HEK293T (cell line): ENCODE data around the gene BCAR3.

Source experiments
- FOXA1 ChIP-seq: fragments of 450-650 bp; IDR thresholded peaks from 2 replicates; pipeline ENCODE4 v1.6.1; 2016; ENCODE audit warnings: mild to moderate bottlenecking
- FOXK2 ChIP-seq: fragments of 450-650 bp; IDR thresholded peaks from 2 replicates; pipeline ENCODE4 v1.6.1; 2016; ENCODE audit warnings: mild to moderate bottlenecking
- FOXM1 ChIP-seq: fragments of 450-650 bp; IDR thresholded peaks from 2 replicates; pipeline ENCODE4 v1.6.1; 2017; ENCODE audit warnings: mild to moderate bottlenecking, borderline replicate concordance
- SP1 ChIP-seq: fragments of 450-650 bp; IDR thresholded peaks from 2 replicates; pipeline ENCODE4 v1.6.1; 2017
- SUZ12 ChIP-seq: fragments of 450-650 bp; IDR thresholded peaks from 2 replicates; pipeline ENCODE4 v1.6.1; 2016; ENCODE audit warnings: mild to moderate bottlenecking
- TF ChIP-seq, protein P1 (sequence below): fragments of 450-650 bp; IDR thresholded peaks from 2 replicates; pipeline ENCODE4 v1.6.1; 2016

DNA sequence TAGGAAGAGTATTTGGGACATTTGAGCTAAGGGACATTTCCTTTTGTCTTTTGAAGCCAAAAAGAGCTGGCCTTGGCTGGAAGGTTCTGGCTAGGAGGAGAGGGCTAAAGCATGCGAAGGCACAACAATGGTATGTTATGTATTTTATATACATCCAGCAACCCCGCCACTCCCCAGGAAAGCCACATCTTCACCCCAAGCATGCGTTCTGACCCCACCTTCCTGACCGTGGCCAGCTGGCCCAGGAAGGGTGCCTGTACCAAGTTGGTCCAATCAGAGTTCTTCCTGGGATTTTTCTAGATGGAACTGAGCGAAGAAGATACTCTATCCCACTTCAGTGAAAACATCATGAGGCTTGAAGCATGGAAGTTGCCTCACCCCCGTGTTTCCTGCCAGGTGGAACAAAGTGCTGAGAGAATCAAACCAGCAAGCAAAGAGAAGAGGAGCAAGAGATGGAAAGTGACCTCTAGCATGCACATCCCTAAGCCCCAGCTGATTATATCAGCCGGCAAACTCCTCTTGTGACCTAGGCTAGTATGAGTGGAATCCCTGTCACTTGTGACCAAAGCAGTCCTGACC, 82.7 kb downstream of the BCAR3 start:
- TF ChIP-seq SP1 (no peak), FOXA1 (no peak), SUZ12 (no peak), FOXM1 (no peak), FOXK2 (no peak)
- TF ChIP-seq, protein P1, sequence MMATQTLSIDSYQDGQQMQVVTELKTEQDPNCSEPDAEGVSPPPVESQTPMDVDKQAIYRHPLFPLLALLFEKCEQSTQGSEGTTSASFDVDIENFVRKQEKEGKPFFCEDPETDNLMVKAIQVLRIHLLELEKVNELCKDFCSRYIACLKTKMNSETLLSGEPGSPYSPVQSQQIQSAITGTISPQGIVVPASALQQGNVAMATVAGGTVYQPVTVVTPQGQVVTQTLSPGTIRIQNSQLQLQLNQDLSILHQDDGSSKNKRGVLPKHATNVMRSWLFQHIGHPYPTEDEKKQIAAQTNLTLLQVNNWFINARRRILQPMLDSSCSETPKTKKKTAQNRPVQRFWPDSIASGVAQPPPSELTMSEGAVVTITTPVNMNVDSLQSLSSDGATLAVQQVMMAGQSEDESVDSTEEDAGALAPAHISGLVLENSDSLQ = no peak
